Cardiac fibroblast (primary cell): Measurements from ENCODE around the gene SV2B.

Experiments
- DNase-seq, 2 donors: peaks; one replicate each; pipeline versions ENCODE4 v3.0.0 to v3.0.0-alpha.2; 2010; ENCODE audit warnings: low read depth in 2 of 2
- H3K4me3 ChIP-seq, 2 donors: replicated peaks in 1 of 2; 1 replicate in 1 of 2; 2 replicates in 1 of 2; pipeline ENCODE4 v1.5.1; 2011; ENCODE audit warnings: low read depth in 2 of 2, low read length in 2 of 2, mild to moderate bottlenecking in 2 of 2, moderate library complexity in 1 of 2
- CTCF ChIP-seq: IDR thresholded peaks from one replicate; pipeline ENCODE4 v1.5.1; 2011; ENCODE audit warnings: low read depth, mild to moderate bottlenecking, low read length, inconsistent platforms

The SV2B gene

GRCh38 chr15:91156175-91156726 is 56.2 kb downstream of the SV2B start:
- no peak for DNase-seq
- H3K4me3 ChIP-seq = no peak overlapping the region
- TF ChIP-seq CTCF = no peak

- TF ChIP-seq CTCF = no peak
- H3K4me3 ChIP-seq = no peak overlapping the region
- no peak for DNase-seq
These were observed 58.6 kb downstream of the SV2B start for GRCh38 chr15:91158415-91159394.

GRCh38 chr15:91165850-91166249 is 65.8 kb downstream of the SV2B start:
- TF ChIP-seq CTCF = no peak
- no peak overlapping the region for H3K4me3 ChIP-seq
- DNase-seq = peak in 1 of 2 donors; percentile 2

- no peak for TF ChIP-seq CTCF
- no peak overlapping the region for H3K4me3 ChIP-seq
- no peak for DNase-seq
These were observed 68.4 kb downstream of the SV2B start for GRCh38 chr15:91168457-91168856.

GRCh38 chr15:91171334-91171733 is 71.3 kb downstream of the SV2B start:
- no peak for TF ChIP-seq CTCF
- no peak for DNase-seq
- no peak overlapping the region for H3K4me3 ChIP-seq

GRCh38 chr15:91182101-91182500 is 82.0 kb downstream of the SV2B start:
- no peak for TF ChIP-seq CTCF
- DNase-seq = no peak
- H3K4me3 ChIP-seq = no peak overlapping the region
